ENCODE data around the gene NAA25.
"Not testable (repeated sequence)": the region's sequence is repeated elsewhere in the genome, so short reads cannot be mapped to it uniquely, and the experiment has no call there.

Gene NAA25

GRCh38 chr12:112116232-112117060 is 7.9 kb upstream of the NAA25 start:
- no peak for DNase-seq (ENCODE audit: low read depth in 3 of 3, low spot score in 1 of 3)

GRCh38 chr12:112115259-112116045 is 6.9 kb upstream of the NAA25 start:
- no peak for DNase-seq (ENCODE audit: low read depth in 3 of 3, low spot score in 1 of 3)

DNA sequence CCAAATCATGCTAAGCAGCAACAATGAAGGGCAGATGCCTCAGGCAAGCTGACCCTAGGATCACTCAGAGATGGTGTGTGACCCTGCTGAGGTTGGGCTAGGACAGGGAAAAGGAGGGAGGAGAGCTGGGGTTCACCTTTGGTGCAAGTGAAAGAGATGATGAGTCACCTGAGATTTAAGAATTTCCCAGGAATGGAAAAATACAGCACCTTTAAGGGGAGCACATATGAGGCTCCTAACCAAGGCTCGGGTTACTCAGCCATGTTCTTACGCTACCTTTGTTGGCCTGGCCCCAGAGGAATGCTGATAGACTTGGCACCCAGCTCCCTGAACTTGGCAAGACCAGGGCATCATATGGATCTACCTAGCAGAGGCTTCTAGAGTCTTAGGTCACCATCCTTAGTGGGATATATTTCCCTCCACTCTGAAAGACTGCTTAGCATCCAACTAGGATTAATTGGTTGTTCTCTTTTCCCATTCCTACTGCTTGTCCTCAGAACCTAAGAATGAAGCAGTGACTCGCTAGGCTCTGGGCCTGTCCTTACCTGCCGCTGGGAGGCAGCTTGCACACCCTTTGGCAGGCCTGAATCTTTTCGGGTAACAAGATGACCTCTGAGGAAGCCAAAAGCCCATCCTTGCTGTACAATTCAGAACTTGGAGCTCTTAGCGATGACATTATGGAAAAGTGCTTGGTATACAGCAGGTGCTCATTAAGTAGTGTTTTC is 4.0 kb upstream of the NAA25 start:
- no peak for DNase-seq (ENCODE audit: low read depth in 3 of 3, low spot score in 1 of 3)

- no peak for DNase-seq (ENCODE audit: low read depth in 3 of 3, low spot score in 1 of 3)
These were observed 3.3 kb upstream of the NAA25 start for GRCh38 chr12:112111931-112112330.

- DNase-seq (ENCODE audit: low read depth in 3 of 3, low spot score in 1 of 3): not testable (repeated sequence)
These were observed 2.4 kb upstream of the NAA25 start for GRCh38 chr12:112110787-112111662.

GRCh38 chr12:112107306-112108201 is 1.0 kb downstream of the NAA25 start:
- DNase-seq (ENCODE audit: low read depth in 3 of 3, low spot score in 1 of 3): no peak

DNA sequence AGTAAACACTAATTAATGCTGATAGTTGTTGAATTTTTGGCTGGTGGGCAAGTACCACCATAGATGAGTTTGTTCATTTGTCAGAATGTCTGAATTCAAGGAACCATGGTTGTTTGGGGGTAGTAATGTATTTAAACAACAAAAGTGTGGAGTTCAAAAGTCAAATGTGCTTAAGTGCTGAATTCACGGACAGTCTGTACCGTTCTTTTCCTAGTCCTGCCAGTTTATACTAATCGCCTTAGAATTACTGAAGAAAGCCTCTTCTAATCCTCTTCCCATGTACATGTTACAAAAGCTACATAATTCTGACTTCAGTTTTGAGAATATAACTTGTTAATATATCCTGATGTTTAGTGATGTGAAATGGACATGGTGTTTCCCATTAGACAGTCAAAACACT is 2.7 kb downstream of the NAA25 start:
- DNase-seq (ENCODE audit: low read depth in 3 of 3, low spot score in 1 of 3): no peak

DNA sequence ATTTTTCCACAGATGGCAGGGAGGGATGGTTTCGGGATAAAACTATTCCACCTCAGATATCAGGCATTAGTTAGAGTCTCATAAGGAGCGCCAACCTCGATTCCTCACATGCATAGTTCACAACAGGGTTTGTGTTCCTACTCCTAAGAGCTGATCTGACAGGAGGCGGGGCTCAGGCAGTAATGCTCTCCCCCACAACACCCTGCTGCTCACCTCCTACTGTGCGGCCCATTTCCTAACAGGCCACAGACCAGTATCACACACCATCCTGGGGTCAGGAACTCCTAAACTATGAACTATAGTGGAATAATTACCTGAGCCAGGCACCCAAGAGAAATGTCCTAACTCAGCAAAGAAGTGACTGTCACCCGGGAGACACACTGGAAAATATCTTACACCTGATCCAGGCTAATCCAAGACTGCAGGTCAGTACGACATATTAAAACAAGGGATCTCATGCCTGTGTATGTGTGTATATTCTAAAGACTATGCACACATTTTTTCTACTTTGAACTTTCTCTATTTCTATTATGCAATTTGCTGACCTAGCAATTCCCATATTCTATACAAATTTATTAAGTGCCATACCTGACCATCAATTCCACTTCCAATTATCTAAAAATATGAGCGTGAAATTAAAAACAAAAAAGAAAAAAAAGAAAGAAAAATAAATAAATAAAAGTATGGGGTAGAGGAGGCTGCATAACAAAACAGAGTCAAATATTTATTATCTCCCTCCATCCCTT is 4.7 kb downstream of the NAA25 start:
- DNase-seq (ENCODE audit: low read depth in 3 of 3, low spot score in 1 of 3): no peak

DNA sequence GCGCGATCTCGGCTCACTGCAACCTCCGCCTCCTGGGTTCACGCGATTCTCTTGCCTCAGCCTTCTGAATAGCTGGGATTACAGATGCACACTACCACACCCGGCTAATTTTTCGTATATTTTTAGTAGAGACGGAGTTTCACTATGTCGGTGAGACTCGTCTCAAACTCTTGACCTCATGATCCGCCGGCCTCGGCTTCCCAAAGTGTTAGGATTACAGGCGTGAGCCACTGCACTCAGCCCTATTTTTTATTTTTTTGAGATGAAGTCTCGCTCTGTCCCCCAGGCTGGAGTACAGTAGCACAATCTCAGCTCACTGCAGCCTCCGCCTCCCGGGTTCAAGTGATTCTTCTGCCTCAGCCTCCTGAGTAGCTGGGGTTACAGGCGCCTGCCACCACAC is 5.8 kb downstream of the NAA25 start:
- not testable (repeated sequence) for DNase-seq (ENCODE audit: low read depth in 3 of 3, low spot score in 1 of 3)

- no peak for DNase-seq (ENCODE audit: low read depth in 3 of 3, low spot score in 1 of 3)
These were observed 6.5 kb downstream of the NAA25 start for GRCh38 chr12:112102127-112102526.

DNA sequence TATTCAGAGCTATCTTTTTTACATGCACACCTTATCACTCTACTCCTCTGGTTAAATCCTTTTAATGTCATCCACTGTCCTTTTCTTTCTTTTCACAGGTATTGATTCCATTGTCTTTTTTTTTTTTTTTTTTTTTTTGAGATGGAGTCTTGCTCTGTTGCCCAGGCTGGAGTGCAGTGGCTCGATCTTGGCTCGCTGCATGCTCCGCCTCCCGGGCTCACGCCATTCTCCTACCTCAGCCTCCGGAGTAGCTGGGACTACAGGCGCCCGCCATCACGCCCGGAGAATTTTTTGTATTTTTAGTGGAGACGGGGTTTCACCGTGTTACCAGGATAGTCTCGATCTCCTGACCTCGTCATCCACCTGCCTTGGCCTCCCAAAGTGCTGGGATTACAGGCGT is 8.1 kb downstream of the NAA25 start:
- DNase-seq (ENCODE audit: low read depth in 3 of 3, low spot score in 1 of 3): not testable (repeated sequence)

- DNase-seq (ENCODE audit: low read depth in 3 of 3, low spot score in 1 of 3): no peak
These were observed 10.9 kb downstream of the NAA25 start for GRCh38 chr12:112097641-112098040.

DNA sequence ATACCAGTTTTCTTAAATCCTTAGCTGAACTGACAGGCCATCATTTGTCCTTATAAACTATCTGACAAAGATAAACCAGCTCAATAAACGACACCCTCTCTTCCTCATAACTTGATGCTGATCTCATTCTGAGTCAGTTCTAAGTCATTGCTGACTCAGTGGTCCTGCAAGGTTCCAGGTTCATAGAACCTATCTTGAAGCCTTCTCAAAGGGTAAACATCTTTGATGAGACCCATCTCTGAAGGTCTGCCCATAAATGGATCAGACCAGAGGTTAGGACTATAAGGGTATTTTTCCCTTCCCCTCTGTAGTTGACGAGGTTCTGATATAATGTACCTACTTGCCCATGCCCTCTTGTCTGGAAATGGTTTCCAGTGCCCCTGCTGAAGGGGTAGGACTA is 11.9 kb downstream of the NAA25 start:
- no peak for DNase-seq (ENCODE audit: low read depth in 3 of 3, low spot score in 1 of 3)

DNA sequence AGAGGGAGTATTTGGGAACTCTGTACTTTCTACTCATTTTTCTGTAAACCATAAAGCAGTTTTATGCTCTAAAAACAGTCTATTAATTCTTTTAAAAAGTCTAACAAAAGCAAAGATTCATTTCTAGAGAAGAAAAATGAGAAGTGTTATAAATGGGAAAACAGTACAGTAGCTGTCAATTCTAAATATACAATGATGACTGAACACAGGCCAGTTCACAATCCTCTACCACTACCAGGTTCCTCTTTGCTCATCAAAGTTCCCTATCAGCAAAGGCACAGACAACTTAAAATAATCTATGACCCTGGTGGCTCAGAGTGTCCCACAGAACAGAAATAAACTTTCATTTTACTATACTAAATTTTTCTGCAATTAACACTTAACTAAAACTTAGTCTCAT is 12.5 kb downstream of the NAA25 start:
- DNase-seq (ENCODE audit: low read depth in 3 of 3, low spot score in 1 of 3): no peak

GRCh38 chr12:112091563-112091962 is 17.0 kb downstream of the NAA25 start:
- DNase-seq (ENCODE audit: low read depth in 3 of 3, low spot score in 1 of 3): no peak

GRCh38 chr12:112087851-112088250 is 20.7 kb downstream of the NAA25 start:
- DNase-seq (ENCODE audit: low read depth in 3 of 3, low spot score in 1 of 3): no peak

GRCh38 chr12:112087055-112087850 is 21.3 kb downstream of the NAA25 start:
- no peak for DNase-seq (ENCODE audit: low read depth in 3 of 3, low spot score in 1 of 3)

DNA sequence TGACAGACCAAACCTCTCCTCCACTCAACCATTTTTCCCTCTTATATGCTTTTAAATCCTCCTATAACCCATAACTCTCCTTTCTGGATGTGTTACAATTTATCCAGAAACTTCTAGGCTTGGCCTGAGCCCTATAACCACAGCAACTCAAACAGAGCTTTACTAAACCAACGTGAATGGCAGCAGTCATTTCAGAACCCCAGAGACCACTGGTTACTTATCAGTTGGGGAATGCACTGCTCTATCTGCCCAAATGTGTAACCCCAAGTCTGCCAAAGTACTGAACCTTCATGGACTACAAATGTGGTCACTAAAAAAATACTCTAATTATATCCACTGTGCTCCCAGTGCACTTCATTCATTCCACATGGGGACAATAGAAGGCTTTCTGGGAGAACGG is 42.0 kb downstream of the NAA25 start:
- DNase-seq (ENCODE audit: low read depth in 3 of 3, low spot score in 1 of 3): no peak
